Esophagus squamous epithelium (tissue), 4 donors: Measurements from ENCODE around the gene APOBEC3H.

Experiments used
- CTCF ChIP-seq, 6 experiments: fragments of 450-650 bp in 4 of 6; fragments of 200-600 bp in 2 of 6; sonication (generic) in 2 of 6; IDR thresholded peaks; one replicate each; pipeline ENCODE4 v1.5.1; 2016 to 2019; ENCODE audit warnings: antibody characterized with exemption in 6 of 6, mild to moderate bottlenecking in 4 of 6, moderate library complexity in 4 of 6
- POLR2A ChIP-seq, 4 donors: fragments of 450-650 bp; IDR thresholded peaks; one replicate each; pipeline ENCODE4 v1.6.1; 2017; ENCODE audit warnings: antibody characterized with exemption in 4 of 4, mild to moderate bottlenecking in 4 of 4, moderate library complexity in 3 of 4

- TF ChIP-seq CTCF (IDR thresholded peaks at IDR 0.05) (no peak), POLR2A (IDR thresholded peaks at IDR 0.05) (no peak)
These were observed 37.5 kb downstream of the APOBEC3H start for GRCh38 chr22:39134366-39135091.
